K562 (cell line): Measurements from ENCODE around the gene SLC6A1. TPM values are rescaled to one million over a fixed set of nuclear protein-coding genes. Genes with fewer than 3 reads are reported as not detected.

Experiments used
- ATAC-seq: fragments of 200-7000 bp; cut with Tn5 transposase; 3 replicates; pipeline ENCODE4 v1.9.1; 2020; ENCODE audit warnings: moderate library complexity
- BruUV-seq: library from RNA; stranded (reverse); fragments of 400-500 nt; replicated peaks from 2 replicates; lab custom pipeline; 2021; lab: Mats Ljungman, UMichigan
- CTCF ChIA-PET: fragments of 300-600 bp; formaldehyde crosslinking; extraction: SDS; loops from one replicate; lab custom pipeline; 2021; ENCODE audit warnings: low intra/inter-chr PET ratio; lab: Yijun Ruan, JAX
- POLR2A ChIA-PET: fragments of 300-600, 350-650 bp; sonication (Branson Sonifier 250); formaldehyde crosslinking; extraction: SDS; loops from one replicate; lab custom pipeline; 2021; ENCODE audit warnings: antibody characterized with exemption, inconsistent platforms; lab: Yijun Ruan, JAX
- DNase-seq, 4 experiments: peaks; one replicate each; pipeline versions ENCODE4 v3.0.0 to v3.0.0-alpha.2; 2011 to 2018; ENCODE audit warnings: low spot score in 3 of 4, mixed read lengths in 3 of 4; ENCODE audit errors: extremely low read depth in 1 of 4
- FAIRE-seq: peaks from 2 replicates; lab custom pipeline; 2011; peaks lifted over from hg19 to GRCh38; lab: Jason Lieb, UNC
- H2AFZ ChIP-seq: 2 replicates; pipeline ENCODE4 v1.6.0; 2011; ENCODE audit warnings: low read depth, low read length, control low read depth, inconsistent platforms
- H3K27ac ChIP-seq: fragments of 200-600 bp; 3 replicates; pipeline ENCODE4 v1.8.0; 2011; ENCODE audit warnings: low read depth, mild to moderate bottlenecking, control low read depth, inconsistent platforms, low read length, moderate library complexity, mixed read lengths; ENCODE audit errors: extremely low read depth
- H3K27me3 ChIP-seq, 2 experiments: fragments of 300-600 bp in 1 of 2; 2 replicates in 1 of 2; 3 replicates in 1 of 2; pipeline versions ENCODE4 v1.6.0 to v1.8.0; 2011; ENCODE audit warnings: inconsistent platforms in 2 of 2, low read length in 2 of 2, mild to moderate bottlenecking in 1 of 2, mixed read lengths in 1 of 2, moderate library complexity in 1 of 2; ENCODE audit not compliant: control insufficient read depth in 2 of 2, insufficient read depth in 2 of 2
- H3K36me3 ChIP-seq: fragments of 300-600 bp; 3 replicates; pipeline ENCODE4 v1.8.0; 2011; ENCODE audit warnings: mild to moderate bottlenecking, low read length, inconsistent platforms; ENCODE audit not compliant: control insufficient read depth, insufficient read depth
- H3K4me1 ChIP-seq, 2 experiments: fragments of 200-600 bp in 1 of 2; replicated peaks in 1 of 2; 2 replicates in 1 of 2; 3 replicates in 1 of 2; pipeline versions ENCODE4 v1.5.1 to v1.8.0; 2011; ENCODE audit warnings: inconsistent platforms in 2 of 2, low read length in 2 of 2, mild to moderate bottlenecking in 1 of 2, mixed read lengths in 1 of 2, moderate library complexity in 1 of 2; ENCODE audit not compliant: control insufficient read depth in 2 of 2, insufficient read depth in 2 of 2
- H3K4me2 ChIP-seq: 2 replicates; pipeline ENCODE4 v1.6.1; 2011; ENCODE audit warnings: low read length, control low read depth, inconsistent platforms, mixed read lengths; ENCODE audit not compliant: insufficient read depth
- H3K4me3 ChIP-seq: fragments of 200-600 bp; sonication (generic), shearing (Covaris generic); 2 replicates; pipeline ENCODE4 v1.5.1; 2016; ENCODE audit warnings: control low read depth, inconsistent platforms
- H3K79me2 ChIP-seq: fragments of 200-600 bp; 3 replicates; pipeline ENCODE4 v1.8.0; 2011; ENCODE audit warnings: low read length, inconsistent platforms; ENCODE audit not compliant: control insufficient read depth, insufficient read depth
- H3K9ac ChIP-seq, 2 experiments: 2 replicates each; pipeline versions ENCODE4 v1.6.0 to v1.6.1; 2011; ENCODE audit warnings: low read depth in 2 of 2, low read length in 2 of 2, control low read depth in 1 of 2, inconsistent platforms in 1 of 2, mild to moderate bottlenecking in 1 of 2, mixed read lengths in 1 of 2; ENCODE audit not compliant: insufficient read depth in 1 of 2
- H3K9me1 ChIP-seq: one replicate; pipeline ENCODE4 v1.6.0; 2011; ENCODE audit warnings: inconsistent platforms, mild to moderate bottlenecking, low read length, moderate library complexity; ENCODE audit not compliant: control insufficient read depth, insufficient read depth
- H3K9me3 ChIP-seq: replicated peaks from 2 replicates; pipeline ENCODE4 v1.5.1; 2011; ENCODE audit warnings: low read depth, low read length, inconsistent platforms; ENCODE audit not compliant: control insufficient read depth, insufficient read depth
- H4K20me1 ChIP-seq: replicated peaks from 2 replicates; pipeline ENCODE4 v1.6.1; 2011; ENCODE audit warnings: low read length, inconsistent platforms, mixed read lengths; ENCODE audit not compliant: control insufficient read depth, insufficient read depth
- ARID3B ChIP-seq: fragments of 250-450 bp; sonication (Bioruptor Pico); IDR thresholded peaks from 2 replicates; pipeline ENCODE4 v1.4.0; 2020; ENCODE audit warnings: borderline replicate concordance
- ETV5 ChIP-seq: sonication (generic); formaldehyde crosslinking; IDR thresholded peaks from 2 replicates; pipeline ENCODE4 v1.4.0; 2020; ENCODE audit warnings: low read depth, mild to moderate bottlenecking, missing genetic modification reagents
- HNRNPK ChIP-seq: fragments of 200-400 bp; formaldehyde crosslinking; IDR thresholded peaks from one replicate; pipeline ENCODE4 v1.6.1; 2018; ENCODE audit warnings: mild to moderate bottlenecking, low read depth, low read length; ENCODE audit not compliant: poor library complexity, severe bottlenecking
- KAT7 ChIP-seq: sonication (generic); formaldehyde crosslinking; IDR thresholded peaks from 2 replicates; pipeline ENCODE4 v1.8.0; 2022; ENCODE audit warnings: missing genetic modification reagents, mild to moderate bottlenecking, borderline replicate concordance
- MBD2 ChIP-seq: sonication (generic); IDR thresholded peaks from 2 replicates; pipeline ENCODE4 v1.6.1; 2016; ENCODE audit warnings: low read depth, borderline replicate concordance
- MCM3 ChIP-seq: fragments of 450-650 bp; IDR thresholded peaks from 2 replicates; pipeline ENCODE4 v1.6.1; 2016
- NELFE ChIP-seq: IDR thresholded peaks from 2 replicates; pipeline ENCODE4 v1.6.1; 2011; ENCODE audit warnings: mild to moderate bottlenecking; ENCODE audit not compliant: insufficient read depth, insufficient read length
- NR2F6 ChIP-seq: fragments of 450-650 bp; formaldehyde crosslinking; IDR thresholded peaks from 2 replicates; pipeline ENCODE4 v1.4.0; 2020; ENCODE audit warnings: mild to moderate bottlenecking
- OTX1 ChIP-seq: fragments of 450-650 bp; formaldehyde crosslinking; IDR thresholded peaks from 2 replicates; pipeline ENCODE4 v1.4.0; 2022; ENCODE audit warnings: mild to moderate bottlenecking
- RUNX1 ChIP-seq: sonication (generic); IDR thresholded peaks from 2 replicates; pipeline ENCODE4 v1.6.1; 2016; ENCODE audit warnings: antibody characterized with exemption, low read depth
- STAT5B ChIP-seq: fragments of 250-450 bp; sonication (Bioruptor Pico); IDR thresholded peaks from 2 replicates; pipeline ENCODE4 v1.8.0; 2021; ENCODE audit warnings: mild to moderate bottlenecking, inconsistent platforms
- TAF7 ChIP-seq: fragments of 450-650 bp; IDR thresholded peaks from 2 replicates; pipeline ENCODE4 v1.6.1; 2016; ENCODE audit warnings: missing genetic modification characterization, missing compliant biosample characterization
- ZKSCAN8 ChIP-seq: fragments of 200-800 bp; sonication (Bioruptor generic); IDR thresholded peaks from 2 replicates; pipeline ENCODE4 v1.6.1; 2016; ENCODE audit warnings: missing genetic modification characterization, missing compliant biosample characterization
- ZNF140 ChIP-seq: fragments of 250-450 bp; sonication (Bioruptor Pico); IDR thresholded peaks from 2 replicates; pipeline ENCODE4 v1.8.0; 2021; ENCODE audit warnings: moderate library complexity, mild to moderate bottlenecking, inconsistent platforms
- ZNF143 ChIP-seq: sonication (generic); formaldehyde crosslinking; IDR thresholded peaks from 2 replicates; pipeline ENCODE4 v1.9.0; 2022; ENCODE audit warnings: mild to moderate bottlenecking, missing genetic modification reagents
- ZNF324 ChIP-seq: fragments of 250-450 bp; sonication (Bioruptor Pico); IDR thresholded peaks from 2 replicates; pipeline ENCODE4 v1.4.0; 2020; ENCODE audit warnings: mild to moderate bottlenecking
- ZNF583 ChIP-seq: fragments of 250-450 bp; sonication (Bioruptor Pico); IDR thresholded peaks from 2 replicates; pipeline ENCODE4 v1.4.0; 2020
- ZNF695 ChIP-seq: fragments of 450-650 bp; formaldehyde crosslinking; IDR thresholded peaks from 2 replicates; pipeline ENCODE4 v1.4.0; 2020; ENCODE audit warnings: mild to moderate bottlenecking, moderate library complexity
- ZSCAN29 ChIP-seq: fragments of 450-650 bp; IDR thresholded peaks from 2 replicates; pipeline ENCODE4 v1.6.1; 2017
- WGBS: fragments of 100-300 bp; shearing (Covaris generic); methylation state at CpG from one replicate; pipeline ENCODE4 v1.1.6; 2016; ENCODE audit warnings: low coverage, mixed read lengths; ENCODE audit not compliant: insufficient coverage; ENCODE audit errors: missing lambda C conversion rate; 5-methylcytosine and 5-hydroxymethylcytosine counted together
- in situ Hi-C: fragments of 300-500 bp; cut with MboI; formaldehyde crosslinking; loops from 4 replicates; pipeline ENCODE4 v1.15.0; 2018; ENCODE audit warnings: inconsistent platforms, mixed read lengths
- intact Hi-C: fragments of 100-400 bp; cut with micrococcal nuclease; formaldehyde crosslinking; loops from 2 replicates; pipeline ENCODE4 v1.14.2; 2022
- polyA plus RNA-seq, 8 experiments: library from polyadenylated mRNA; depleted of rRNA in 4 of 8; stranded (reverse) in 5 of 8; unstranded in 3 of 8; fragments of >200 nt; fragmentation: Nextera tagmentation in 2 of 8; fragmentation: Illumina TruSeq in 1 of 8; extraction: Ambion mirVana in 2 of 8; extraction: Trizol in 1 of 8; gene quantifications; 2 replicates each; pipeline versions ENCODE4 v1.2.1 to v1.2.3, GENCODE V29; 2011 to 2014; ENCODE audit warnings: inconsistent platforms in 1 of 8, missing spikeins in 1 of 8
- total RNA-seq, 7 experiments: library from RNA; depleted of rRNA in 6 of 7; stranded (reverse); fragments of >200 nt in 6 of 7; fragmentation: Illumina TruSeq in 2 of 7; extraction: Trizol in 2 of 7; gene quantifications; 2 replicates each; pipeline versions ENCODE4 v1.2.1 to v1.2.3, GENCODE V29; 2011 to 2021; ENCODE audit warnings: low replicate concordance in 1 of 7

Gene SLC6A1
- total and polyA plus RNA-seq, 9 of the 15 experiments (the other 6 are each of a cell fraction or from before 2014, with no cell fraction given): not detected

DNA sequence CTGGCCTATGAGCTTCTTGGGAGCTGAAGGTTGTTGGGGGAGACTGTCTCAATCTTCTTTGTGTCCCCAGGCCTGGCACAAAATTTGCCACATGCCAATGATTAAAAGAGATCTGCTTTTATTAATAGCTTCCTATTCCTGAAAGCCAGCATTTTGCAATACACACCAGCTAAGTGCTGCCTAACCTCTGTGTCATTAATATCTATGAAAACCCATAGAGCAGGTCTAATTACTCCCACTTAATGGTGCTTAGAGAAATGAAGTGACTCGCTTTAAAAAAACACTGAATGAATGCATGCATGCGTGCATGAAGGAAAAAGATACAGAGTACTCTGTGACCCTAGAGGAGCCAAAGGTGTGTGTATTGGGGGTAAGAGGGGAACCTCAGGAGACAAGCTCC, 55.0 kb downstream of the SLC6A1 start:
- DNase-seq (no peak), FAIRE-seq (no peak), ATAC-seq (no peak)
- no peak overlapping the region for H3K4me3 ChIP-seq
- H3K27me3 ChIP-seq: peaks cover 0 to 11% of the 10 kb centered on the region in 2 experiments; a peak in 3 of 5 replicates
- in situ Hi-C loops (no loop called here), intact Hi-C loops (no loop called here)
- H3K4me2 ChIP-seq: no peak overlapping the region
- no peak overlapping the region for H3K27ac ChIP-seq
- H3K9me1 ChIP-seq: no peaks in the 10 kb centered on the region
- no TSS peak for BruUV-seq
- H2AFZ ChIP-seq: no peak overlapping the region
- H3K4me1 ChIP-seq: no peaks in the 10 kb centered on the region
- no peaks in the 10 kb centered on the region for H3K36me3 ChIP-seq
- no peak overlapping the region for H3K9ac ChIP-seq
- WGBS: 0% methylated on average over 2 of the region's 2 CpGs
- TF ChIP-seq ZNF143 (CRISPR knock-in tag) (no peak), ZNF324 (CRISPR knock-in tag) (no peak), MCM3 (no peak), TAF7 (tag) (no peak), ZKSCAN8 (no peak), RUNX1 (no peak), NELFE (no peak), OTX1 (no peak), HNRNPK (no peak), ARID3B (CRISPR knock-in tag) (no peak), KAT7 (CRISPR knock-in tag) (no peak), ZNF583 (CRISPR knock-in tag) (no peak), ZSCAN29 (no peak), NR2F6 (CRISPR knock-in tag) (no peak), ZNF695 (CRISPR knock-in tag) (no peak), ETV5 (CRISPR knock-in tag) (no peak), MBD2 (no peak), ZNF140 (no peak), STAT5B (no peak)
- CTCF ChIA-PET: no interaction called here
- no peaks in the 10 kb centered on the region for H4K20me1 ChIP-seq
- no peaks in the 10 kb centered on the region for H3K79me2 ChIP-seq
- POLR2A ChIA-PET: interaction anchor here (0.5 kb wide), 1 partner anchor 234 kb away, joined by 3 read pairs; no protein-coding TSS in a partner anchor
- H3K9me3 ChIP-seq: no peaks in the 10 kb centered on the region
